Left lung (tissue), 10 donors: ENCODE data around the gene SLC39A2. TPM values are rescaled to one million over a fixed set of nuclear protein-coding genes. Genes with fewer than 3 reads are reported as not detected.
A peak's percentile ranks its signal among the peaks of the same experiment; 100 is the strongest.

Source experiments
- ATAC-seq: fragments of 200-7000 bp; cut with Tn5 transposase; one replicate; pipeline ENCODE4 v1.9.1; 2020; ENCODE audit warnings: moderate library complexity
- DNase-seq, 4 donors: peaks; one replicate each; pipeline ENCODE4 v3.0.0-alpha.2; 2013 to 2020
- H3K27ac ChIP-seq, 2 donors: fragments of 200-600 bp; sonication (generic) in 1 of 2; one replicate each; pipeline versions ENCODE4 v1.5.0 to v1.8.0; 2020 to 2021
- H3K27me3 ChIP-seq, 2 donors: fragments of 200-600 bp; sonication (generic) in 1 of 2; one replicate each; pipeline versions ENCODE4 v1.5.0 to v1.8.0; 2020 to 2021
- H3K36me3 ChIP-seq, 2 donors: fragments of 200-600 bp; sonication (generic) in 1 of 2; one replicate each; pipeline versions ENCODE4 v1.5.0 to v1.8.0; 2020 to 2021
- H3K4me1 ChIP-seq, 2 donors: fragments of 200-600 bp; one replicate each; pipeline ENCODE4 v1.8.0; 2021
- H3K4me3 ChIP-seq, 2 donors: fragments of 200-600 bp; sonication (generic) in 1 of 2; one replicate each; pipeline versions ENCODE4 v1.5.0 to v1.8.0; 2020 to 2021; ENCODE audit warnings: mild to moderate bottlenecking in 1 of 2
- H3K9me3 ChIP-seq, 2 donors: fragments of 200-600 bp; sonication (generic) in 1 of 2; one replicate each; pipeline versions ENCODE4 v1.5.0 to v1.8.0; 2020 to 2021
- intact Hi-C, 2 donors: fragments of 100-400 bp; cut with DNase I; formaldehyde crosslinking; loops; one replicate each; pipeline versions ENCODE4 v1.11.2 to v1.14.2; 2022
- polyA plus RNA-seq, 6 donors: library from polyadenylated mRNA; unstranded; fragments of 120-200 nt; gene quantifications; one replicate each; pipeline ENCODE4 v1.2.1, GENCODE V29; 2013; ENCODE audit not compliant: insufficient read length in 6 of 6
- total RNA-seq, 2 donors: library from RNA; stranded (reverse); fragmentation: NEBNext Ultra II Directional; extraction: Animal tissue kit (Norgen Biotek cat#: 25700); gene quantifications; one replicate each; pipeline ENCODE4 v1.2.1, GENCODE V29; 2021
- TF ChIP-seq, protein P1 (sequence below), 2 donors: fragments of 200-600 bp; sonication (generic) in 1 of 2; IDR thresholded peaks; one replicate each; pipeline versions ENCODE4 v1.5.0 to v1.8.0; 2021; ENCODE audit warnings: antibody characterized with exemption in 2 of 2
- donor health status: DM: no; HTN: yes; CAD: no.
- donor health status: DM: no; HTN: no; CAD: no.

SLC39A2 gene
- total and polyA plus RNA-seq, 8 donors: 0.10 to 0.50 (median 0.28) TPM; not detected in 2

DNA sequence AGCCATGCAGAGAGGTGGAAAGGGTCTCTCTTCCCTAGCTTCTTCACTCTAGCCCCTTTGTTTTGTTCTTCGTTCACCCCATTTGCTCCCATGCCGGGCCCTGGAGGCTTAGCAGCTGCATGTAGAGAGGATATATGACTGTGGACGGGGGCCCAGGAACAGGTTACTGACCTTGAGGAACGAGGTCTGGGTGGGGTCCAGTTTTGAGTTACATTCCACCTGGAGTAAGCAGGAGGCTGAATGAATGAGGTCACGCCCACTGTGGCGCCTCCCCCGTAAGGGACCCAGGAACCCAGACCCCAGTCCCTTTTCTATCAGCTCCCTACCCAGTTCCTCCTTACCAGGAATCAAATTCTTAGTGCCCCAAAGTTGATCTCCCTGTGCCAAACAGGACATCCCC lies 19.2 kb downstream of the SLC39A2 start:
- no peak overlapping the region for H3K27ac ChIP-seq
- DNase-seq (no peak), ATAC-seq (no peak)
- H3K4me1 ChIP-seq: peaks cover under 1 to 15% of the 10 kb centered on the region in 2 donors
- H3K27me3 ChIP-seq: peaks cover 0 to 2% of the 10 kb centered on the region in 2 donors
- TF ChIP-seq, protein P1, sequence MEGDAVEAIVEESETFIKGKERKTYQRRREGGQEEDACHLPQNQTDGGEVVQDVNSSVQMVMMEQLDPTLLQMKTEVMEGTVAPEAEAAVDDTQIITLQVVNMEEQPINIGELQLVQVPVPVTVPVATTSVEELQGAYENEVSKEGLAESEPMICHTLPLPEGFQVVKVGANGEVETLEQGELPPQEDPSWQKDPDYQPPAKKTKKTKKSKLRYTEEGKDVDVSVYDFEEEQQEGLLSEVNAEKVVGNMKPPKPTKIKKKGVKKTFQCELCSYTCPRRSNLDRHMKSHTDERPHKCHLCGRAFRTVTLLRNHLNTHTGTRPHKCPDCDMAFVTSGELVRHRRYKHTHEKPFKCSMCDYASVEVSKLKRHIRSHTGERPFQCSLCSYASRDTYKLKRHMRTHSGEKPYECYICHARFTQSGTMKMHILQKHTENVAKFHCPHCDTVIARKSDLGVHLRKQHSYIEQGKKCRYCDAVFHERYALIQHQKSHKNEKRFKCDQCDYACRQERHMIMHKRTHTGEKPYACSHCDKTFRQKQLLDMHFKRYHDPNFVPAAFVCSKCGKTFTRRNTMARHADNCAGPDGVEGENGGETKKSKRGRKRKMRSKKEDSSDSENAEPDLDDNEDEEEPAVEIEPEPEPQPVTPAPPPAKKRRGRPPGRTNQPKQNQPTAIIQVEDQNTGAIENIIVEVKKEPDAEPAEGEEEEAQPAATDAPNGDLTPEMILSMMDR (IDR thresholded peaks at IDR 0.05): no peak
- H3K4me3 ChIP-seq: no peak overlapping the region
- no peaks in the 10 kb centered on the region for H3K9me3 ChIP-seq
- peaks cover 0 to 14% of the 10 kb centered on the region in 2 donors for H3K36me3 ChIP-seq
- intact Hi-C loops: loop anchor here in 1 of 2 donors (5.0 kb wide), 1 partner anchor 74 kb away; no protein-coding TSS in a partner anchor

DNA sequence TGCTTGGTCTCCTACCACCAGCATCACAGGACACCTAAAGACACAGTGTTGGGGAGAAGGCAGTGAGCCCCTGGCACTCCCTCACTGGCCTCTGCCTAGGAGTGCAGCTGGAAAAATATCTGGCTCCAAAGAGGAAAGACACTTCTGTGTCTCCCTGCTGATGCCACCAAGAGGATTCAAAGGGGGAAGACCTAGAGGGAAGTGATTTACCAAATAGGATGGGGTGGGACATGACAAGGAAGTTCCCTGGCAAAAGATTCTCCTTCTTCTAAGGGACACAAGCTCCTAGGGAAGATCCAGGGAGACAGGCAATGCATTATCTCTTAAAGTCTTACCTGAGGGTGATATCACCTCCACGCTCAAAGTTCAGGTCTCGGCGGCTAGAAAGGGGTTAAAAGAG lies 19.7 kb downstream of the SLC39A2 start:
- peaks cover 0 to 14% of the 10 kb centered on the region in 2 donors for H3K36me3 ChIP-seq
- no peaks in the 10 kb centered on the region for H3K9me3 ChIP-seq
- H3K4me1 ChIP-seq: peaks cover 5 to 20% of the 10 kb centered on the region in 2 donors
- no peak overlapping the region for H3K4me3 ChIP-seq
- ATAC-seq (no peak), DNase-seq (no peak)
- intact Hi-C loops: loop anchor here in 1 of 2 donors (5.0 kb wide), 1 partner anchor 74 kb away; no protein-coding TSS in a partner anchor
- H3K27ac ChIP-seq: no peak overlapping the region
- TF ChIP-seq, protein P1 (IDR thresholded peaks at IDR 0.05): no peak
- H3K27me3 ChIP-seq: peaks cover 0 to 7% of the 10 kb centered on the region in 2 donors

DNA sequence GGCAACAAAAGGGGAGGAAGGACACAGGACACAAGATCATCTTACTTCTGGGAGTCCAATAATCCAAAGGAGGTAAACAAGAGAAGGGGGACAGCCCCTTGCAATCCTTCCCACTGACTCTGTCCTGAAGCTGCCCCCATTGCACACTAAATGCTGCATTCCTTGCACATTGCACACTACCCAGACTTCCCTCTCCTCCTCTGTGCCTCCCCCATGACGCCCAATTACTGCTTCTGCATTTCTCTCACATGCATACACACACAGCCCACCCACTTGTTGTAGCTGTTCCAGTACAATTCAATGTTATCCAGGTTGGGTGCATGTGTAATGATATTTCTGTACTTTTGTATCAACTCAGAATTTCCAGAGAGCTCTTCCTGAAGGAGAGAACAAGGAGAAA lies 20.3 kb downstream of the SLC39A2 start:
- Histone ChIP-seq H3K4me3 (no peak overlapping the region), H3K27me3 (peaks cover 0 to 13% of the 10 kb centered on the region in 2 donors), H3K9me3 (no peaks in the 10 kb centered on the region), H3K27ac (no peak overlapping the region), H3K4me1 (peaks cover 7 to 26% of the 10 kb centered on the region in 2 donors), H3K36me3 (peaks cover 0 to 14% of the 10 kb centered on the region in 2 donors)
- ATAC-seq (no peak), DNase-seq (no peak)
- TF ChIP-seq, protein P1 (IDR thresholded peaks at IDR 0.05): no peak
- intact Hi-C loops: loop anchor here in 1 of 2 donors (5.0 kb wide), 1 partner anchor 73 kb away; no protein-coding TSS in a partner anchor

DNA sequence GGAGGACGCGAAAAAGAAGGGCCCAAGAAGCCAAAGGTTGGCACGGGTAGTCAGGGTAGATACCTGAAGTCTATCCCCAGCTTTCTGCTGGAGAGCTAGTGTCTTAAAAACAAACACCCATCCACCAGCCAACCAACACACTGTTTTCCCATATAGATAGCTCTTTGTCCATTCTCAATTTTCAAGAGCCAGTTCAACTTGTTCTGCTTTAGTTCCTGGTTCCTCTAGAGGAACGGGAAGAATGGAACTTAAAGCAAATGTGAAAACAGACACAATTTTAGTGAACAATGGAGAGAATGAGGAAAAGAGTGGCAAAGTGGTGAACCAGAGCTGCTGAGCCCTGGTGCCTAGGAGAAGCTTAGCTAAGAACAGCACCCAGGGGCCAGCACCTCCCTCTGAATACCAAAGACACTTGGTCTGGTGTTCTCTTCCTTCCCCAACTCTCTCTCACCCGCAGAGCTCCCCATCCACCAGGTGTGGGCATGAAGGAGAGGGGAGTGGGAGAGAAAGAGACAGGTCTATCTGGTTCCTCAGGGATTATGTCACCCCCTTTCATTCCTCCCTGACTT lies 22.0 kb downstream of the SLC39A2 start:
- H3K4me3 ChIP-seq: no peak overlapping the region
- TF ChIP-seq, protein P1 (IDR thresholded peaks at IDR 0.05): no peak
- H3K27ac ChIP-seq: peak overlapping the region in 1 of 2 donors; percentile 13
- no peaks in the 10 kb centered on the region for H3K9me3 ChIP-seq
- H3K36me3 ChIP-seq: peaks cover 0 to 14% of the 10 kb centered on the region in 2 donors
- H3K4me1 ChIP-seq: peaks cover 7 to 22% of the 10 kb centered on the region in 2 donors
- ATAC-seq (no peak), DNase-seq (no peak)
- intact Hi-C loops: no loop called here
- H3K27me3 ChIP-seq: peaks cover 0 to 30% of the 10 kb centered on the region in 2 donors

DNA sequence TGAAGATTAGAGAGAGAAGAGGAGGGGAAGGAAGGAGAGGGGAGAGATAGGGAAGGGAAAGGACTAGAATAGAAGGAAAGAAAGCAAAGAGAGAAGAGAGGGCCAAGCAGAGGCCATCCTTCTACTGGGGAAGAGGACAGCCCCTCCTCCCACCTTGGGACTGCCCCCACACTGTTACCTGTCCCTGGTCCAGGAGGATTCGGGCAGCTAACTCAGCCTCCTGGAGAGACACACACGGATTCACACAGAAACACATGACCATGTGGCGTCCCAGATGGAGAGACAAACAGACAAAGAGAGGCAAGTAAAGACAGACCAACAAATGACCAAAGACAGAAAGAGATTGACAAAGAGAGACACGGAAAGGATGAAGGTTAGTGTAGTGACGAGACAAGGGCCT lies 23.6 kb downstream of the SLC39A2 start:
- TF ChIP-seq, protein P1 (IDR thresholded peaks at IDR 0.05): no peak
- Histone ChIP-seq H3K36me3 (peaks cover 0 to 14% of the 10 kb centered on the region in 2 donors), H3K4me1 (peaks cover 7 to 19% of the 10 kb centered on the region in 2 donors), H3K4me3 (no peak overlapping the region), H3K27ac (peak overlapping the region in 1 of 2 donors; percentile 24), H3K27me3 (peaks cover 0 to 35% of the 10 kb centered on the region in 2 donors), H3K9me3 (no peaks in the 10 kb centered on the region)
- ATAC-seq: no peak
- intact Hi-C loops: no loop called here
- DNase-seq: no peak
